Measurements from ENCODE around the gene SLC29A1.

SLC29A1 gene

GRCh38 chr6:44270526-44271405 lies 47.4 kb downstream of the SLC29A1 start:
- DNase-seq = peak; percentile 46

- no peak for DNase-seq
Observed at GRCh38 chr6:44271406-44271723, 48.0 kb downstream of the SLC29A1 start.

- no peak for DNase-seq
Observed at GRCh38 chr6:44271914-44272313, 48.5 kb downstream of the SLC29A1 start.

GRCh38 chr6:44272529-44272928 lies 49.1 kb downstream of the SLC29A1 start:
- no peak for DNase-seq

- DNase-seq = no peak
Observed at GRCh38 chr6:44272999-44273566, 49.7 kb downstream of the SLC29A1 start.

DNA sequence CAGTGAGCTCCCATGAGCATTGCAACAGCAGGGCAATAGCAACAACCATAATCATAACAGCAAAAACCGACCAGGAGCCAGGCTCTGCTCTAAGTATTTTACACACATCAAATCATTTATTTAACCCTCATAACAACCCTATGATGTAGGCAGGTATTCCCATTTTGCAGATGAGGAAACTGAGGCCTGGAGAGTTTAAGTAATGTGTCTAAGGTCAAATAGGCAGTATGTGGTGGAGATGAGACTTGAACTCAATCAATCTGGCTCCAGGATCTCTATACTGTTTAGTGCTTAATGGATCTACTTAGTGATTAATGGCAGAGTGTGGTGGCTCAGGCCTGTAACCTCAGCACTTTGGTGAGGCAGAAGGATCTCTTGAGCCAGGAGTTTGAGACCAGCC lies 50.2 kb downstream of the SLC29A1 start:
- no peak for DNase-seq

DNA sequence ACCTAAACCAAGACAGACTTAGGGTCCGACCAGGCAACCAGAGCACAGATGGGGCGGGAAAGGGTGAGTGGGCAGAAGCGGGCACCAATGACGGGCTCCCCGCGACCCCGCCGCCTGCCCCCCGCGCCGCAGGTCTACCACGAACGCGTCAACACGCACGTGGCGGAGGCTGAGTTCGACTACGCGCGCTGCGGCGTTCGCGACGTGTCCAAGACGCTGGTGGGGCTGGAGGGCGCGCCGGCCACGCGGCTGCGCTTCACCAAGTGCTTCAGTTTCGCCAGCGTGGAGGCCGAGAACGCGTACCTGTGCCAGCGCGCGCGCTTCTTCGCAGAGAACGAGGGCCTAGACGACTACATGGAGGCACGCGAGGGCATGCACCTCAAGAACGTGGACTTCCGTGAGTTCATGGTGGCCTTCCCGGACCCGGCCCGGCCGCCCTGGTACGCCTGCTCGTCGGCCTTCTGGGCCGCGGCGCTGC lies 51.9 kb downstream of the SLC29A1 start:
- DNase-seq = no peak

DNA sequence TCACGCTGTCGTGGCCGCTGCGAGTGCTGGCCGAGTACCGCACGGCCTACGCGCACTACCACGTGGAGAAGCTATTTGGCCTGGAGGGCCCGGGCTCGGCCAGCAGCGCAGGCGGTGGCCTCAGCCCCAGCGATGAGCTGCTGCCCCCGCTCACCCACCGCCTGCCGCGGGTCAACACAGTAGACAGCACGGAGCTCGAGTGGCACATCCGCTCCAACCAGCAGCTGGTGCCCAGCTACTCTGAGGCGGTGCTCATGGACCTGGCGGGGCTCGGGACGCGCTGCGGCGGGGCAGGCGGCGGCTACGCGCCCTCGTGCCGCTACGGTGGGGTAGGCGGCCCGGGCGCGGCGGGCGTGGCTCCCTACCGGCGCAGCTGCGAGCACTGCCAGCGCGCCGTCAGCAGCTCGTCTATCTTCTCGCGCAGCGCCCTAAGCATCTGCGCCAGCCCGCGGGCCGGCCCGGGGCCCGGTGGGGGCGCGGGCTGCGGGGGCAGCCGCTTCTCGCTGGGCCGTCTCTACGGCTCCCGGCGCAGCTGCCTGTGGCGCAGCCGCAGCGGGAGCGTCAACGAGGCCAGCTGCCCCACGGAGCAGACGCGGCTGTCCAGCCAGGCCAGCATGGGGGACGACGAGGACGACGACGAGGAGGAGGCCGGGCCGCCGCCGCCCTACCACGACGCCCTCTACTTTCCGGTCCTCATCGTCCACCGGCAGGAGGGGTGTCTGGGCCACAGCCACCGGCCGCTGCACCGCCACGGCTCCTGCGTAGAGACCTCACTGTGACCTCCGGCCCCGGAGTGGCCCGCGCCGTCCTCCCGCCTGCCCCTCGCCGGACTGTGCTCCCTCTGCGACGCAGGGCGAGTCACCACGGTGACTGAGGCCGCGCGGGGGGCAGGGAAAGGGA lies 52.6 kb downstream of the SLC29A1 start:
- no peak for DNase-seq

- no peak for DNase-seq
Observed at GRCh38 chr6:44276667-44277640, 53.6 kb downstream of the SLC29A1 start.

- DNase-seq = no peak
Observed at GRCh38 chr6:44277763-44278162, 54.4 kb downstream of the SLC29A1 start.

DNA sequence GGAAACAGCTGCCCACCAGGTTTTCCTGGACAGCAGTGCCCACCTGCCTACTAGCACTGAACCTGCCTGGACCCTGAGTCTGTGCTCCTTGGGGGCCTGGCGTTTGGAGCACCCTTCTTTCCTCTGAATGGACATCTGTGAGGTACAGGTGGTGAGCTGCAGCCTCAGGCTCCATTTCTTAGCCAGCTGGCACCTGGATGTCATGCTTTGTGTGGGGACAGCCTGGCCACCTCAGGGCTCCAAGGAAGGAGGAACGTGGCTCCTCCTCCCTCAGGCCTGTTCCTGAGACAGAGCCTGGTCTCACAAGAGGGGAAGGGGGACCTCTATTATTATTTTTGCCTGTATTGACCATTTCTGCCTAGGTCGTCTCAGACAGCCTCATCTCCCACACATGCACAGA lies 54.9 kb downstream of the SLC29A1 start:
- DNase-seq = no peak

DNA sequence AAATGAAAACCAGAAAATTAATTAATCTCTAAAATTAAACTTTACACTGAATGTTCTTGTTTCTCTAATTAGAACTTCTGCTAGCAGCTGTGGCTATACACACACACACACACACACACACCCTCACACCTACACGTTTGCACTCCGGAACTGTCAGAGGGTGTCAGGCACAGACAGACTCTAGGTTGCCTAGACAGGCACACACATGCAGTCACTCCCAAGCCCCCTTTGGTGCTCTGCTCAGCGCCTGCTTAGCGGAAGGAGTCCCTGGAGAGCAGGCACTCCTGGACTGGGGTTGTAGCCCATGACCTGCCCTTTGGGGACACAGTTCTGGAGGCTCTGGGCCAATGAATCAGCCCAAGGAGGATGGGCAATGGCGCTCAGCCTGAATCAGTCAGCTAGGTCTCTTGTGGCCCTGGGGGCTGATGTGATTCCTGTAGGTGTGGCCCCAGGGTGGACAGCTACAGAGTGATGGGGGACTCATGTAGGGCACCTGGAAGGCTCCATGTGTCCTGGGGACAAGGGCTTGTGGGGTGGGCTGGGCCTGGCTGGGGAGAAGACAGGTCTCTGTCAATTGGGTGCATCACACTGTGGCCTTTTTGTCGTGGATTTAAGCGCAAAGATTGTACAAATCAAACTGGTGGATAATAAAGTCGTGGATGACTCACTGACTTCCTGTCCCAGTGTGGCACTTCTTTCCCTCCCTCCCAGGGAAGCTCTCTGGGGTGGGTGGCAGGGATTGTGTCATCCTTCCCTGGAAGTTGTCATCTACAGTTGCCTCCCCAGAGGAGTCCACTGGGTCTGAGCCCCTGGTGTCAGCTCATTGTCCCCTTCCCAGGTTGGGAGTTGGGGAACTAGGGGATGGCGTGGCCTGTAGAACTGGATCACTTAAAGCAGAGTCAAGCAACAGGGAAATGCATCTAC lies 55.6 kb downstream of the SLC29A1 start:
- DNase-seq = no peak

Measured in NCI-H1105 treated with DMSO at 0.1 percent for 48 hours (cell line).